Common myeloid progenitor, CD34-positive (primary cell): ENCODE results near the gene RFPL1. TPM values are rescaled to one million over a fixed set of nuclear protein-coding genes. Genes with fewer than 3 reads are reported as not detected.
"Not testable (repeated sequence)": the region's sequence is repeated elsewhere in the genome, so short reads cannot be mapped to it uniquely, and the experiment has no call there.

Source experiments
- CTCF ChIA-PET: fragments of 350-600 bp; sonication (Branson Sonifier 250); formaldehyde crosslinking; loops from one replicate; lab custom pipeline; 2021; ENCODE audit warnings: antibody characterized with exemption; lab: Charles Lee
- POLR2A ChIA-PET: fragments of 350-600 bp; sonication (Branson Sonifier 250); formaldehyde crosslinking; loops from one replicate; lab custom pipeline; 2021; ENCODE audit warnings: antibody characterized with exemption; lab: Charles Lee
- DNase-seq, 3 donors: peaks; one replicate each; pipeline versions ENCODE4 v3.0.0 to v3.0.0-alpha.2; 2013
- H3K27ac ChIP-seq, 2 experiments: 1 replicate in 1 of 2; 2 replicates in 1 of 2; pipeline ENCODE4 v1.7.0; 2013; ENCODE audit warnings: inconsistent platforms in 2 of 2, low read length in 2 of 2, mild to moderate bottlenecking in 2 of 2, low read depth in 1 of 2, moderate library complexity in 1 of 2; ENCODE audit not compliant: severe bottlenecking in 2 of 2, insufficient read depth in 1 of 2, poor library complexity in 1 of 2
- H3K27me3 ChIP-seq, 5 experiments: replicated peaks in 2 of 5; 1 replicate in 3 of 5; 2 replicates in 2 of 5; pipeline versions ENCODE4 v1.6.1 to v1.7.0; 2013; ENCODE audit warnings: low read length in 4 of 5, mild to moderate bottlenecking in 2 of 5, moderate library complexity in 2 of 5, inconsistent platforms in 1 of 5; ENCODE audit not compliant: insufficient read depth in 5 of 5, control insufficient read depth in 4 of 5
- H3K36me3 ChIP-seq, 4 experiments: 1 replicate in 2 of 4; 2 replicates in 2 of 4; pipeline versions ENCODE4 v1.6.1 to v1.7.0; 2013; ENCODE audit warnings: low read length in 3 of 4, control low read depth in 1 of 4, mild to moderate bottlenecking in 1 of 4; ENCODE audit not compliant: control insufficient read depth in 4 of 4, insufficient read depth in 4 of 4
- H3K4me1 ChIP-seq, 4 experiments: 1 replicate in 3 of 4; 2 replicates in 1 of 4; pipeline versions ENCODE4 v1.6.1 to v1.7.1; 2013; ENCODE audit warnings: low read length in 3 of 4, mild to moderate bottlenecking in 3 of 4, control low read depth in 1 of 4, inconsistent platforms in 1 of 4, moderate library complexity in 1 of 4; ENCODE audit not compliant: control insufficient read depth in 4 of 4, insufficient read depth in 4 of 4; ENCODE audit errors: control extremely low read depth in 1 of 4
- H3K4me3 ChIP-seq, 7 experiments: 1 replicate in 4 of 7; 2 replicates in 3 of 7; pipeline versions ENCODE4 v1.5.1 to v1.7.0; 2013; ENCODE audit warnings: mild to moderate bottlenecking in 7 of 7, low read length in 6 of 7, moderate library complexity in 6 of 7, inconsistent platforms in 2 of 7, low read depth in 2 of 7, control low read depth in 1 of 7; ENCODE audit not compliant: insufficient read depth in 4 of 7, control insufficient read depth in 1 of 7; ENCODE audit errors: extremely low read depth in 1 of 7
- H3K9me3 ChIP-seq, 5 experiments: 1 replicate in 4 of 5; 2 replicates in 1 of 5; pipeline versions ENCODE4 v1.6.1 to v1.7.1; 2013; ENCODE audit warnings: low read length in 4 of 5, mild to moderate bottlenecking in 2 of 5, inconsistent platforms in 1 of 5, low read depth in 1 of 5, moderate library complexity in 1 of 5; ENCODE audit not compliant: control insufficient read depth in 4 of 5, insufficient read depth in 2 of 5; ENCODE audit errors: control extremely low read depth in 1 of 5
- WGBS: methylation state at CpG from one replicate; pipeline ENCODE4 v1.1.5; 2013; ENCODE audit not compliant: insufficient coverage; 5-methylcytosine and 5-hydroxymethylcytosine counted together
- polyA plus RNA-seq: library from polyadenylated mRNA; unstranded; fragments of 120-200 nt; gene quantifications from one replicate; pipeline ENCODE4 v1.2.1, GENCODE V29; 2013

RFPL1 gene
- polyA plus RNA-seq = 0.12 TPM

DNA sequence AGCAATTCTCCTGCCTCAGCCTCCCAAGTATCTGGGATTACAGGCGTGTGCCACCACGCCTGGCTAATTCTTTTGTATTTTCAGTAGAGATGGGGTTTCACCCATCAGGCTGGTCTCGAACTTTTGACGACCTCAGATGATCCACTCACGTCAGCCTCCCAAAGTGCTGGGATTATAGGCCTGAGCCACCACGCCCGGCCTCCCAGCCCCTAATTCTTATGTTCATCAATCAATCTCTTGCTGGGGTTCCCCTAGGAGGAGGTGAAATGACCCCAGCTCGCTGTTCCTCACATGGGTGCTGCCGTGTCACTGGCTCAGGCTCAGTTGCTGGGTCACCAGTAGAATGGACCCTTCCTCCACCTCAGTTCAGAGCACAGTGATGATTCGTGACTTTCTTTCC, at the start of gene RFPL1:
Gene RFPL1 (plus strand): TSS at position 301 of the 400 bp plus-strand sequence.
- H3K27me3 ChIP-seq, H3K9me3 ChIP-seq, POLR2A ChIA-PET, CTCF ChIA-PET, H3K4me3 ChIP-seq, H3K4me1 ChIP-seq, H3K36me3 ChIP-seq, H3K27ac ChIP-seq, DNase-seq: not testable (repeated sequence)
- WGBS = 98% methylated on average over 5 of the region's 10 CpGs

DNA sequence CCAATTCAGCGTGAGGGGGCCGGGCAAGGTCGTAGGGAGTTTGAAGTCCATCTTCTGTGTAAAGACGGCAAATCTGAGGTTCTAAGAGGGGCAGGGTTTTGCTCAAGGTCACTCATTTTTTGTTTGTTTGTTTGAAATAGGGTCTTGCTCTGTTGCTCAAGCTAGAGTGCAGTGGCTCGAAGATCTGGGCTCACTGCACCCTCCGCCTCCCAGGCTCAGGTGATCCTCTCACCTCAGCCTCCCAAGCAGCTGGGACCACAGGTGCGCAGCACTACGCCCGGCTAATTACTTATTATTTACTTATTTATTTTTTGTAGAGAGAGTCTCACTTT, 49.7 kb upstream of the RFPL1 start:
- H3K27me3 ChIP-seq = no peaks in the 10 kb centered on the region
- DNase-seq = no peak
- peaks cover 10 to 55% (median 52%) of the 10 kb centered on the region in 4 experiments for H3K4me1 ChIP-seq
- CTCF ChIA-PET = interaction anchor here (0.6 to 1.0 kb wide), 2 partner anchors 10 to 1773 kb away, joined by 3 read pairs; no protein-coding TSS in a partner anchor
- peaks cover 0 to 10% (median 6%) of the 10 kb centered on the region in 4 experiments for H3K36me3 ChIP-seq
- POLR2A ChIA-PET = interaction anchor here (0.8 kb wide), 1 partner anchor 34 kb away, joined by 3 read pairs; no protein-coding TSS in a partner anchor
- H3K27ac ChIP-seq = peak overlapping the region in 1 of 2 experiments; percentile 84
- H3K4me3 ChIP-seq = peak overlapping the region; percentile 58 to 91 (median 79)
- 0% methylated on average over 4 of the region's 9 CpGs for WGBS
- no peaks in the 10 kb centered on the region for H3K9me3 ChIP-seq

DNA sequence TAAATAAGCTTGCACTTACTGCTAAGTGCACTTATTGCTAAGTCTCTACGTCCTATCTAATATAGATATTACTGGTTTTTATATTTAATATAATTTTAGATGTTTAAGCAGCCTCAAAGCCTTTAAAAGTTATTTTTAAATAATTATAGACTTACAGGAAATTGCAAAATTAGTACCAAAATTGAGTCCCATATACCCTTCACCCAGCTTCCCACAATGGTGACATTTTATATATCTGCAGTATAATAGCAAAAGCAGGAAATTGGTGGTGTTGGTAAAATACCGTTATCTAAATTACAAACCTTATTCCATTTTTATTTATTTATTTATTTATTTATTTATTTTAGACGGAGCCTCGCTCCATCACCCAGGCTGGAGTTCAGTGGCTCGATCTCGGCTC, 48.1 kb upstream of the RFPL1 start:
- no peaks in the 10 kb centered on the region for H3K9me3 ChIP-seq
- peaks cover 10 to 51% (median 47%) of the 10 kb centered on the region in 4 experiments for H3K4me1 ChIP-seq
- H3K27ac ChIP-seq = no peak overlapping the region
- ChIA-PET POLR2A (no interaction called here), CTCF (interaction anchor here (3.5 kb wide), 1 partner anchor 134 kb away, joined by 21 read pairs; no protein-coding TSS in a partner anchor)
- no CpG with 5 or more reads among the region's 6 CpGs for WGBS
- H3K4me3 ChIP-seq = no peak overlapping the region
- H3K36me3 ChIP-seq = peaks cover 0 to 1% (median under 1%) of the 10 kb centered on the region in 4 experiments
- H3K27me3 ChIP-seq = no peaks in the 10 kb centered on the region
- DNase-seq = no peak

DNA sequence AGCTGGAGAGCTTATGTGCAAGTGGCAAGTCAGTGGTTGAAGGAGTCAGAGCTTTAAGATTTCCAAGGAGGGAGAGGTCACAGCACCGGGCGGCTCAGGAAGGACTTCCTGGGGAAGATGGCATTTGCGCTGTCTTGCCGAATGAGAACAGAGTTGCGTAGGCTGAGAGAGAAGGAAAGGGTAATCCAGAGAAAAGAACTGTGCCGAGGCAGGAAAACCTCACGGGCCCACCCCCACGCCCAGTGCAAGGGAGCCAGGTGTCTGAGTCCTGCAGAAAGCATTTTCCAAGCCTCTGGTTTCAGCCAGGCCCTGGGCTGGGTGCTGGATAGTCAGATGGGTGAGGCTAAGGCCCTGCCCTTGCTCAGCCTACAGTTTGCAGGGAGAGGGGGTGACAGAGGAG, 46.8 kb upstream of the RFPL1 start:
- POLR2A ChIA-PET = no interaction called here
- Histone ChIP-seq H3K27me3 (no peaks in the 10 kb centered on the region), H3K4me3 (no peak overlapping the region), H3K9me3 (no peaks in the 10 kb centered on the region), H3K4me1 (peaks cover 10 to 39% (median 35%) of the 10 kb centered on the region in 4 experiments), H3K36me3 (no peaks in the 10 kb centered on the region), H3K27ac (no peak overlapping the region)
- CTCF ChIA-PET = interaction anchor here (1.0 to 3.5 kb wide), 2 partner anchors 21 to 133 kb away, joined by 3 to 21 read pairs; no protein-coding TSS in a partner anchor
- WGBS = 89% methylated on average over 8 of the region's 8 CpGs
- no peak for DNase-seq

DNA sequence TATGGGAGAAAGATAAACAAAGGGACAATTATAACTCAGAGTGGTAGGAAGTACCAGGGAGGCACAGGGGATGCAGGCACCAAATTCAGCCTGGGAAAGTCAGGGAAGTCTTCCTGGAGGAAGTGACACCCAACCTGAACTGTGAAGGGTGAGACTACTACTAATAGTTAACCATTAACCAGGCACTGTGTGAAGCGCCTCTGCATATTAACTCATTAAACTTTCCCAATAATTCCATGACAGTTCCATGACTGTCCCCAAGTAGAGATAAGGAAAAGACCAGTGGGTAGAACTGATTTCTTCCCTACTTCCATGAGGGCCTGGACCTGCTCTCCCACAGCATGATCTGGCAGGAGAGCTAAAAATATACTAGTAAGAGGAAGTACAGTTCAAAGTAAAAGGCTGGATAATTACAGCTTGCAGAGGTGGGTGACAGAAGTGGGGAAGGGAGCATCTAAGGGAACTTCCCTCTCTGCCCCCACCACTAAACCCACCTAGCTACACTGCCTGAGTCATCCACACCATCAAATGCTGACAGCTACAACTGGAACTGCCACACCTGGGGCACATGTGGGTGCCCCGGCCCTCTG, 45.3 kb upstream of the RFPL1 start:
- DNase-seq = peak in 2 of 3 donors; percentile 91 to 93
- H3K27me3 ChIP-seq = no peaks in the 10 kb centered on the region
- no peaks in the 10 kb centered on the region for H3K9me3 ChIP-seq
- ChIA-PET CTCF (interaction anchor here (1.2 to 3.5 kb wide), 5 partner anchors 9 to 131 kb away, joined by 3 to 21 read pairs (median 4); no protein-coding TSS in a partner anchor), POLR2A (no interaction called here)
- no CpG with 5 or more reads among the region's 2 CpGs for WGBS
- peaks cover 6 to 24% (median 20%) of the 10 kb centered on the region in 4 experiments for H3K4me1 ChIP-seq
- no peak overlapping the region for H3K27ac ChIP-seq
- H3K36me3 ChIP-seq = no peaks in the 10 kb centered on the region
- H3K4me3 ChIP-seq = no peak overlapping the region

DNA sequence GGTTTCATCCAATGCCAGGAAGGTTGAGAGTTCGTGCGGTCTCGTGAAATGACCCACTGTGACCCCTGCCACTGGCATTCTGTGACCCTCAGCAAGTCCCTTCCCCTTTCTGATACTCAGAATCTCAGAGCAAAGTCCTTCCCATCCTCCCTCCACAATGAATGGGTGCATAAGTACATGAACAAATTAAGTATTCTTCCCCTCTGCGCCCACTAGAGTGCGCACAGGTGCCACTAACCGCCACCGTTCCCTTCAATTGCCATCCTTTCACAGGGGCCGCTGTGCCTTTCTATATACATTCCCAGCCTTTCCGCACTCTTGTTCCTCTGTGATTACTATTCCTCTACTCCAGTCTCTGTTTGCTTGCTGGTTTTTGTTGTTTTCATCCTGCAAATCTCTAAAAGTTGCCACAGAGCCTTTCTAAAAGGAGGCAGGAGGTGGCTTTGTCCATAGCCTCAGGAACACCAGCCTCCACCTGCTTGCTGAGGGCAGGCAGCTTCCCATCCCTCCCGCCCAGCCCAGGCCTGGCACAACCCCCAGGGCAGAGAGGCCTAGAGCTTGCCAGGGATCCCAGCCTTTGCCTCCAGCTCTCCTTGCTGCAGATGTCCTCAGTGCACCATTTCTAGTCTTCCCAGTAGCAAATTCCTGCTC, 43.3 kb upstream of the RFPL1 start:
- Histone ChIP-seq H3K36me3 (no peaks in the 10 kb centered on the region), H3K4me1 (peaks cover 3 to 17% (median 11%) of the 10 kb centered on the region in 4 experiments), H3K27ac (no peak overlapping the region), H3K27me3 (no peaks in the 10 kb centered on the region), H3K9me3 (no peaks in the 10 kb centered on the region), H3K4me3 (no peak overlapping the region)
- ChIA-PET CTCF (interaction anchor here (0.9 to 2.3 kb wide), 11 partner anchors 10 to 145 kb away, joined by 3 to 18 read pairs (median 3); no protein-coding TSS in a partner anchor), POLR2A (no interaction called here)
- 21% methylated on average over 10 of the region's 10 CpGs for WGBS
- peak; percentile 71 to 84 (median 82) for DNase-seq

DNA sequence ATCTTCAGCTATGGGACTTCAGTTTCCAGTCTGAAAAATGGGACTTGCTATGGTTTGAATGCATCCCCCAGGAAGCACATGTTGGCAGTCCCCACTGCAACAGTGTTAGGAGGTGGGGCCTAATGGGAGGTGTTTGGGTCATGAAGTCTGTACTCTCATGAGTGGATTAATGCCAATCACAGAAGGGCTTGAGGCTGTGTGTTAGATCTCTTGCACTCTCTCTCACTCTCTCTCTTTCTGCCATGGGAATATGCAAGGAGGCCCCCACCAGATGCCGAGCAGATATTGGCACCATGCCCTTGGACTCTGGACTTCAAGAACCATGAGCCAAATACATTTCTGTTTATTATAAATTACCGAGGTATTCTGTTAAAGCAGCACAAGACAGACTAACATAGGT, 42.3 kb upstream of the RFPL1 start:
- Histone ChIP-seq H3K36me3 (no peaks in the 10 kb centered on the region), H3K27me3 (no peaks in the 10 kb centered on the region), H3K9me3 (no peaks in the 10 kb centered on the region), H3K4me3 (no peak overlapping the region), H3K4me1 (peaks cover 3 to 17% (median 11%) of the 10 kb centered on the region in 4 experiments), H3K27ac (no peak overlapping the region)
- WGBS = 100% methylated on average over 1 of the region's 2 CpGs
- POLR2A ChIA-PET = no interaction called here
- DNase-seq = no peak
- CTCF ChIA-PET = interaction anchor here (0.9 to 2.3 kb wide), 3 partner anchors 14 to 128 kb away, joined by 3 to 18 read pairs (median 3); no protein-coding TSS in a partner anchor
